Esophagus squamous epithelium (tissue), 4 donors: Measurements from ENCODE around the gene HOXB6.

Source experiments
- POLR2A ChIP-seq, 4 donors: fragments of 450-650 bp; IDR thresholded peaks; one replicate each; pipeline ENCODE4 v1.6.1; 2017; ENCODE audit warnings: antibody characterized with exemption in 4 of 4, mild to moderate bottlenecking in 4 of 4, moderate library complexity in 3 of 4
- TF ChIP-seq, protein P1 (sequence below), 6 experiments: fragments of 450-650 bp in 4 of 6; fragments of 200-600 bp in 2 of 6; sonication (generic) in 2 of 6; IDR thresholded peaks; one replicate each; pipeline ENCODE4 v1.5.1; 2016 to 2019; ENCODE audit warnings: antibody characterized with exemption in 6 of 6, mild to moderate bottlenecking in 4 of 6, moderate library complexity in 4 of 6

DNA sequence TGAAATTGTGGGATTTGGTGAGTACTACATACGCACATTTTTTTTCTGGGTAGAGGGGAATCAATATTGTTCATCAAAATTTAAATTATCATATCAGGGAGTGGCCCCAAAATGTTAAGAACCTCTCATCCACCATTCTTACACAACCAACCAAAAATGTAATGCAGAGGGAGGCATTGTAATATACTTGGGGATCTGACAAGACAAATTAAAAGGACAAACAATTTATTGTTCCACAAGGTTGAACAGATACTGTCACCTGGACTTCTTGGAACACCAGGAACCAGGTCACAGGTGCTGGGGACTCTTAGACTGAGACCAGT lies 36.0 kb upstream of the HOXB6 start:
- no peak for TF ChIP-seq POLR2A (IDR thresholded peaks at IDR 0.05)
- TF ChIP-seq, protein P1, sequence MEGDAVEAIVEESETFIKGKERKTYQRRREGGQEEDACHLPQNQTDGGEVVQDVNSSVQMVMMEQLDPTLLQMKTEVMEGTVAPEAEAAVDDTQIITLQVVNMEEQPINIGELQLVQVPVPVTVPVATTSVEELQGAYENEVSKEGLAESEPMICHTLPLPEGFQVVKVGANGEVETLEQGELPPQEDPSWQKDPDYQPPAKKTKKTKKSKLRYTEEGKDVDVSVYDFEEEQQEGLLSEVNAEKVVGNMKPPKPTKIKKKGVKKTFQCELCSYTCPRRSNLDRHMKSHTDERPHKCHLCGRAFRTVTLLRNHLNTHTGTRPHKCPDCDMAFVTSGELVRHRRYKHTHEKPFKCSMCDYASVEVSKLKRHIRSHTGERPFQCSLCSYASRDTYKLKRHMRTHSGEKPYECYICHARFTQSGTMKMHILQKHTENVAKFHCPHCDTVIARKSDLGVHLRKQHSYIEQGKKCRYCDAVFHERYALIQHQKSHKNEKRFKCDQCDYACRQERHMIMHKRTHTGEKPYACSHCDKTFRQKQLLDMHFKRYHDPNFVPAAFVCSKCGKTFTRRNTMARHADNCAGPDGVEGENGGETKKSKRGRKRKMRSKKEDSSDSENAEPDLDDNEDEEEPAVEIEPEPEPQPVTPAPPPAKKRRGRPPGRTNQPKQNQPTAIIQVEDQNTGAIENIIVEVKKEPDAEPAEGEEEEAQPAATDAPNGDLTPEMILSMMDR (IDR thresholded peaks at IDR 0.05), result no peak
